Endodermal cell (in vitro differentiated cells): ENCODE data around the gene CDH11. TPM values are rescaled to one million over a fixed set of nuclear protein-coding genes. Genes with fewer than 3 reads are reported as not detected.

ENCODE experiments used
- DNase-seq: peaks from one replicate; pipeline ENCODE4 v3.0.0-alpha.2; 2017
- H3K27ac ChIP-seq: 2 replicates; pipeline ENCODE4 v1.5.1; 2013; ENCODE audit warnings: mild to moderate bottlenecking, low read depth, low read length, moderate library complexity
- H3K27me3 ChIP-seq: 2 replicates; pipeline ENCODE4 v1.6.1; 2013; ENCODE audit warnings: mild to moderate bottlenecking, low read length, moderate library complexity; ENCODE audit not compliant: insufficient read depth, control insufficient read depth, poor library complexity, severe bottlenecking
- H3K36me3 ChIP-seq: 2 replicates; pipeline ENCODE4 v1.7.0; 2013; ENCODE audit warnings: mild to moderate bottlenecking, low read length, moderate library complexity; ENCODE audit not compliant: control insufficient read depth, insufficient read depth
- H3K4me1 ChIP-seq: one replicate; pipeline ENCODE4 v1.7.0; 2013; ENCODE audit warnings: low read length; ENCODE audit not compliant: control insufficient read depth, insufficient read depth
- H3K4me3 ChIP-seq: 2 replicates; pipeline ENCODE4 v1.5.1; 2013; ENCODE audit warnings: mild to moderate bottlenecking, low read length, moderate library complexity
- H3K9ac ChIP-seq: 2 replicates; pipeline ENCODE4 v1.6.1; 2013; ENCODE audit warnings: mild to moderate bottlenecking, low read length, moderate library complexity; ENCODE audit not compliant: poor library complexity, severe bottlenecking; ENCODE audit errors: extremely low read depth
- H3K9me3 ChIP-seq: 2 replicates; pipeline ENCODE4 v1.6.1; 2013; ENCODE audit warnings: mild to moderate bottlenecking, low read length, moderate library complexity; ENCODE audit not compliant: control insufficient read depth
- H3K27ac Mint-ChIP-seq: 2 replicates; pipeline ENCODE4 v1.8.0; 2020; ENCODE audit warnings: mixed read lengths
- H3K27me3 Mint-ChIP-seq: 2 replicates; pipeline ENCODE4 v1.8.0; 2021; ENCODE audit warnings: mild to moderate bottlenecking, mixed read lengths; ENCODE audit not compliant: insufficient read depth
- H3K36me3 Mint-ChIP-seq: 2 replicates; pipeline ENCODE4 v1.8.0; 2020; ENCODE audit warnings: low read depth, mixed read lengths
- H3K4me1 Mint-ChIP-seq: 2 replicates; pipeline ENCODE4 v1.8.0; 2020; ENCODE audit warnings: mixed read lengths
- H3K4me3 Mint-ChIP-seq: 2 replicates; pipeline ENCODE4 v1.8.0; 2020; ENCODE audit warnings: mild to moderate bottlenecking, moderate library complexity, mixed read lengths
- H3K9me3 Mint-ChIP-seq: 2 replicates; pipeline ENCODE4 v1.8.0; 2020; ENCODE audit warnings: mild to moderate bottlenecking, mixed read lengths
- CTCF ChIP-seq: fragments of 200-600 bp; sonication (generic); conservative IDR thresholded peaks from 2 replicates; pipeline ENCODE4 v1.5.0; 2021; ENCODE audit warnings: antibody characterized with exemption, mild to moderate bottlenecking
- WGBS, 2 experiments: methylation state at CpG; one replicate each; pipeline versions ENCODE4 v1.1.5 to v1.1.7; 2013; ENCODE audit warnings: missing lambda C conversion rate in 2 of 2, mixed read lengths in 1 of 2; ENCODE audit not compliant: insufficient coverage in 1 of 2, insufficient read length in 1 of 2; 5-methylcytosine and 5-hydroxymethylcytosine counted together
- total RNA-seq, 2 donors: library from RNA; stranded (reverse); fragmentation: NEBNext Ultra II Directional in 1 of 2; extraction: Animal tissue kit (Norgen Biotek cat#: 25700) in 1 of 2; gene quantifications; 2 replicates in 1 of 2; 3 replicates in 1 of 2; pipeline ENCODE4 v1.2.1, GENCODE V29; 2021

The CDH11 gene
- total RNA-seq, 2 donors from 2014 or later: 0.73 to 2.9 TPM

GRCh38 chr16:65069766-65070165, 52.1 kb downstream of the CDH11 start:
- H3K4me1 ChIP-seq: no peaks in the 10 kb centered on the region
- Mint-ChIP-seq H3K27me3 (peaks cover 10% of the 10 kb centered on the region), H3K4me1 (no peaks in the 10 kb centered on the region), H3K27ac (no peak overlapping the region), H3K36me3 (no peaks in the 10 kb centered on the region), H3K4me3 (no peak overlapping the region), H3K9me3 (no peaks in the 10 kb centered on the region)
- no peak for TF ChIP-seq CTCF
- H3K9ac ChIP-seq: no peak overlapping the region
- 88 to 100% methylated on average over 2 of the region's 2 CpGs for WGBS, 2 experiments
- no peak overlapping the region for H3K4me3 ChIP-seq
- no peaks in the 10 kb centered on the region for H3K36me3 ChIP-seq
- DNase-seq: no peak
- peaks cover 10% of the 10 kb centered on the region for H3K27me3 ChIP-seq
- no peak overlapping the region for H3K27ac ChIP-seq
- no peaks in the 10 kb centered on the region for H3K9me3 ChIP-seq

GRCh38 chr16:65069065-65069464, 52.8 kb downstream of the CDH11 start:
- H3K9me3 Mint-ChIP-seq: no peaks in the 10 kb centered on the region
- TF ChIP-seq CTCF: no peak
- 60 to 66% methylated on average over 1 to 3 of the region's 4 CpGs for WGBS, 2 experiments

GRCh38 chr16:65068151-65068740, 53.6 kb downstream of the CDH11 start:
- WGBS, 2 experiments: 78 to 82% methylated on average over 1 to 5 of the region's 5 CpGs
- Mint-ChIP-seq H3K27me3 (peaks cover 10% of the 10 kb centered on the region), H3K27ac (no peak overlapping the region), H3K4me1 (no peaks in the 10 kb centered on the region), H3K4me3 (no peak overlapping the region), H3K9me3 (no peaks in the 10 kb centered on the region), H3K36me3 (no peaks in the 10 kb centered on the region)
- Histone ChIP-seq H3K36me3 (no peaks in the 10 kb centered on the region), H3K27ac (no peak overlapping the region), H3K9me3 (no peaks in the 10 kb centered on the region), H3K4me3 (no peak overlapping the region), H3K27me3 (peaks cover 10% of the 10 kb centered on the region), H3K4me1 (no peaks in the 10 kb centered on the region), H3K9ac (no peak overlapping the region)
- peak; percentile 52 for TF ChIP-seq CTCF
- no peak for DNase-seq

More at GRCh38 chr16:65069065-65069464, 52.8 kb downstream of the CDH11 start:
- Histone ChIP-seq H3K4me1 (no peaks in the 10 kb centered on the region), H3K36me3 (no peaks in the 10 kb centered on the region), H3K9ac (no peak overlapping the region), H3K4me3 (no peak overlapping the region), H3K9me3 (no peaks in the 10 kb centered on the region), H3K27ac (no peak overlapping the region), H3K27me3 (peaks cover 10% of the 10 kb centered on the region)
- Mint-ChIP-seq H3K27ac (no peak overlapping the region), H3K4me1 (no peaks in the 10 kb centered on the region), H3K4me3 (no peak overlapping the region), H3K27me3 (peaks cover 10% of the 10 kb centered on the region), H3K36me3 (no peaks in the 10 kb centered on the region)
- DNase-seq: no peak
